ENCODE measurements around the gene MON1B.

Gene MON1B

GRCh38 chr16:77191259-77191969, 424 bp downstream of the MON1B start:
- TF ChIP-seq EP300 (IDR thresholded peaks at IDR 0.05; ENCODE audit: borderline replicate concordance) (no peak), YY1 (IDR thresholded peaks at IDR 0.05; ENCODE audit: low read depth) (no peak), RAD21 (IDR thresholded peaks at IDR 0.05; ENCODE audit: low read depth) (no peak), CREB1 (IDR thresholded peaks at IDR 0.05; ENCODE audit: low read depth) (no peak), EGR1 (IDR thresholded peaks at IDR 0.05) (no peak), TCF12 (IDR thresholded peaks at IDR 0.05; ENCODE audit: low read depth) (no peak), MAX (IDR thresholded peaks at IDR 0.05) (no peak; the same call in 1 of the 2 replicates), TAF1 (IDR thresholded peaks at IDR 0.05; ENCODE audit: low read depth) (no peak), CEBPB (IDR thresholded peaks at IDR 0.05) (no peak), USF1 (IDR thresholded peaks at IDR 0.05) (no peak), FOXM1 (IDR thresholded peaks at IDR 0.05; ENCODE audit: borderline replicate concordance, low read depth) (no peak), ZBTB7A (IDR thresholded peaks at IDR 0.05; ENCODE audit: low read depth) (no peak), NFIC (IDR thresholded peaks at IDR 0.05) (no peak), TEAD4 (IDR thresholded peaks at IDR 0.05) (no peak)
- TF ChIP-seq, protein P1, sequence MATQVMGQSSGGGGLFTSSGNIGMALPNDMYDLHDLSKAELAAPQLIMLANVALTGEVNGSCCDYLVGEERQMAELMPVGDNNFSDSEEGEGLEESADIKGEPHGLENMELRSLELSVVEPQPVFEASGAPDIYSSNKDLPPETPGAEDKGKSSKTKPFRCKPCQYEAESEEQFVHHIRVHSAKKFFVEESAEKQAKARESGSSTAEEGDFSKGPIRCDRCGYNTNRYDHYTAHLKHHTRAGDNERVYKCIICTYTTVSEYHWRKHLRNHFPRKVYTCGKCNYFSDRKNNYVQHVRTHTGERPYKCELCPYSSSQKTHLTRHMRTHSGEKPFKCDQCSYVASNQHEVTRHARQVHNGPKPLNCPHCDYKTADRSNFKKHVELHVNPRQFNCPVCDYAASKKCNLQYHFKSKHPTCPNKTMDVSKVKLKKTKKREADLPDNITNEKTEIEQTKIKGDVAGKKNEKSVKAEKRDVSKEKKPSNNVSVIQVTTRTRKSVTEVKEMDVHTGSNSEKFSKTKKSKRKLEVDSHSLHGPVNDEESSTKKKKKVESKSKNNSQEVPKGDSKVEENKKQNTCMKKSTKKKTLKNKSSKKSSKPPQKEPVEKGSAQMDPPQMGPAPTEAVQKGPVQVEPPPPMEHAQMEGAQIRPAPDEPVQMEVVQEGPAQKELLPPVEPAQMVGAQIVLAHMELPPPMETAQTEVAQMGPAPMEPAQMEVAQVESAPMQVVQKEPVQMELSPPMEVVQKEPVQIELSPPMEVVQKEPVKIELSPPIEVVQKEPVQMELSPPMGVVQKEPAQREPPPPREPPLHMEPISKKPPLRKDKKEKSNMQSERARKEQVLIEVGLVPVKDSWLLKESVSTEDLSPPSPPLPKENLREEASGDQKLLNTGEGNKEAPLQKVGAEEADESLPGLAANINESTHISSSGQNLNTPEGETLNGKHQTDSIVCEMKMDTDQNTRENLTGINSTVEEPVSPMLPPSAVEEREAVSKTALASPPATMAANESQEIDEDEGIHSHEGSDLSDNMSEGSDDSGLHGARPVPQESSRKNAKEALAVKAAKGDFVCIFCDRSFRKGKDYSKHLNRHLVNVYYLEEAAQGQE (IDR thresholded peaks at IDR 0.05; ENCODE audit: low read depth) = no peak

DNA sequence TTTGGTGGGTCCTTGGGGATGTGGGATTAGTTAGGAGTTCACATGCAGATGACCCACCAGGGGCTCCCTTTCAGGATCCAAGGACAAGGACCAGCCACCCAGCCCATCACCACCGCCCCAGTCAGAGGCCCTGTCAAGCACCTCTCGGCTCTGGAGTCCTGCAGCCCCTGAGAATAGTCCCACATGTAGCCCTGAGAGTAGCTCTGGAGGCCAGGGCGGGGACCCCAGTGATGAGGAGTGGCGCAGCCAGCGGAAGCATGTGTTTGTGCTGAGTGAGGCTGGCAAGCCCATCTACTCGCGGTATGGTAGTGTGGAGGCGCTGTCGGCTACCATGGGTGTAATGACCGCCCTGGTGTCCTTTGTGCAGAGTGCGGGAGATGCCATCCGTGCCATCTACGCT, 2.4 kb downstream of the MON1B start:
- no peak for TF ChIP-seq CREB1 (IDR thresholded peaks at IDR 0.05; ENCODE audit: low read depth)
- TF ChIP-seq TCF12 (IDR thresholded peaks at IDR 0.05; ENCODE audit: low read depth) = no peak
- TF ChIP-seq, protein P1 (IDR thresholded peaks at IDR 0.05; ENCODE audit: low read depth) = no peak
- no peak for TF ChIP-seq MAX (IDR thresholded peaks at IDR 0.05)
- TF ChIP-seq TAF1 (IDR thresholded peaks at IDR 0.05; ENCODE audit: low read depth) = no peak
- TF ChIP-seq CEBPB (IDR thresholded peaks at IDR 0.05) = no peak
- TF ChIP-seq YY1 (IDR thresholded peaks at IDR 0.05; ENCODE audit: low read depth) = no peak
- no peak for TF ChIP-seq NFIC (IDR thresholded peaks at IDR 0.05)
- TF ChIP-seq TEAD4 (IDR thresholded peaks at IDR 0.05) = no peak
- no peak for TF ChIP-seq EP300 (IDR thresholded peaks at IDR 0.05; ENCODE audit: borderline replicate concordance)
- no peak for TF ChIP-seq FOXM1 (IDR thresholded peaks at IDR 0.05; ENCODE audit: borderline replicate concordance, low read depth)
- TF ChIP-seq USF1 (IDR thresholded peaks at IDR 0.05) = no peak
- no peak for TF ChIP-seq EGR1 (IDR thresholded peaks at IDR 0.05)
- TF ChIP-seq ZBTB7A (IDR thresholded peaks at IDR 0.05; ENCODE audit: low read depth) = no peak
- no peak for TF ChIP-seq RAD21 (IDR thresholded peaks at IDR 0.05; ENCODE audit: low read depth)

DNA sequence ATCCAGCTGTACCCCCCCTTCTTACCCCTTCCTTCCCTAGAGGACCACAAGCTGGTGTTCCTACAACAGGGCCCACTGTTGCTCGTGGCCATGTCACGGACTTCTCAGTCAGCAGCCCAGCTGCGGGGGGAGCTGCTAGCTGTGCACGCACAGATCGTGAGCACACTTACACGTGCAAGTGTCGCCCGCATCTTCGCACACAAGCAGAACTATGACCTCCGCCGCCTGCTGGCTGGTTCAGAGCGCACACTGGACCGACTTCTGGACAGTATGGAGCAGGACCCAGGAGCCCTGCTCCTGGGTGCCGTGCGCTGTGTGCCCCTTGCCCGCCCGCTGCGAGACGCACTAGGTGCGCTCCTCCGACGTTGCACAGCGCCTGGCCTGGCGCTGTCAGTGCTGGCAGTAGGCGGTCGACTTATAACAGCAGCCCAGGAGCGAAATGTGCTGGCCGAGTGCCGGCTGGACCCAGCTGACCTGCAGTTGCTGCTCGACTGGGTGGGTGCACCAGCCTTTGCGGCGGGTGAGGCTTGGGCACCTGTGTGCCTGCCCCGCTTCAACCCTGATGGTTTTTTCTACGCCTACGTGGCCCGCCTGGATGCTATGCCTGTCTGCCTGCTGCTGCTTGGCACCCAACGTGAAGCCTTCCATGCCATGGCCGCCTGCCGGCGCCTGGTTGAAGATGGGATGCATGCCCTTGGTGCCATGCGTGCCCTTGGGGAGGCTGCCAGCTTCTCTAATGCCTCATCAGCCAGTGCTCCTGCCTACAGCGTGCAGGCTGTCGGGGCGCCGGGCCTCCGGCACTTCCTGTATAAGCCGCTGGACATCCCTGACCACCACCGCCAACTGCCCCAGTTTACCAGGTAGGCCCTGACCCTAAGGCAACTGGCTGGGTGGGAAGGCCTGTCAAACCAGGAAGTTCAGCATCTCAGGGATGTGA, 3.6 kb downstream of the MON1B start:
- TF ChIP-seq NFIC (IDR thresholded peaks at IDR 0.05) (no peak), TEAD4 (IDR thresholded peaks at IDR 0.05) (no peak)

DNA sequence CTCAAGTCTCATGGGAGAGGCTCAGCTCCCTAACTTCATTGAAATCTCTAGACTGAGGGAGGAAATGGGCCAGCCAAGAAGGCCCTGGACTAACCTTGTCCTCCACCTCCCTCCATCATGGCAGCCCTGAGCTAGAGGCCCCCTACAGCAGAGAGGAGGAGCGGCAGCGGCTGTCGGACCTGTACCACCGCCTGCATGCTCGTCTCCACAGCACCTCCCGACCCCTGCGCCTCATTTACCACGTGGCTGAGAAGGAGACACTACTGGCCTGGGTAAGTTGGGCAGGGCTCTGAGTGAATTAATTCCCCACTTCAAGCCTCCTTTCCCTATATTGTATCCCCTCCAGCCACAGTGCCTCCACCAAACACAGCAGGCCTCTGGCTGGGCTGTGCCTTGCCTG, 4.4 kb downstream of the MON1B start:
- TF ChIP-seq MAX (IDR thresholded peaks at IDR 0.05) (no peak), TAF1 (IDR thresholded peaks at IDR 0.05; ENCODE audit: low read depth) (no peak), EGR1 (IDR thresholded peaks at IDR 0.05) (no peak), USF1 (IDR thresholded peaks at IDR 0.05) (no peak), TCF12 (IDR thresholded peaks at IDR 0.05; ENCODE audit: low read depth) (no peak), CEBPB (IDR thresholded peaks at IDR 0.05) (no peak), FOXM1 (IDR thresholded peaks at IDR 0.05; ENCODE audit: borderline replicate concordance, low read depth) (no peak), CREB1 (IDR thresholded peaks at IDR 0.05; ENCODE audit: low read depth) (no peak), TEAD4 (IDR thresholded peaks at IDR 0.05) (no peak), EP300 (IDR thresholded peaks at IDR 0.05; ENCODE audit: borderline replicate concordance) (no peak), NFIC (IDR thresholded peaks at IDR 0.05) (no peak), YY1 (IDR thresholded peaks at IDR 0.05; ENCODE audit: low read depth) (no peak), RAD21 (IDR thresholded peaks at IDR 0.05; ENCODE audit: low read depth) (no peak), ZBTB7A (IDR thresholded peaks at IDR 0.05; ENCODE audit: low read depth) (no peak)
- TF ChIP-seq, protein P1 (IDR thresholded peaks at IDR 0.05; ENCODE audit: low read depth) = no peak

Data from Ishikawa (cell line).